GM10248 (cell line): ENCODE measurements around the gene RPP30.

Experiments
- CTCF ChIA-PET: fragments of 300-600 bp; sonication (Branson Sonifier 250); formaldehyde crosslinking; extraction: SDS; loops from one replicate; lab custom pipeline; 2021; ENCODE audit warnings: antibody characterized with exemption; lab: Yijun Ruan, JAX
- POLR2A ChIA-PET: fragments of 350-650 bp; sonication (Branson Sonifier 250); formaldehyde crosslinking; extraction: SDS; loops from one replicate; lab custom pipeline; 2020; ENCODE audit warnings: antibody characterized with exemption; lab: Yijun Ruan, JAX
- DNase-seq: peaks from one replicate; pipeline ENCODE4 v3.0.0; 2012; ENCODE audit errors: extremely low spot score
- TF ChIP-seq, protein P1 (sequence below): IDR thresholded peaks from 2 replicates; pipeline ENCODE4 v1.5.1; 2012; ENCODE audit warnings: mild to moderate bottlenecking, low read depth; ENCODE audit errors: extremely low read depth, missing control alignments, control extremely low read depth

Gene RPP30

DNA sequence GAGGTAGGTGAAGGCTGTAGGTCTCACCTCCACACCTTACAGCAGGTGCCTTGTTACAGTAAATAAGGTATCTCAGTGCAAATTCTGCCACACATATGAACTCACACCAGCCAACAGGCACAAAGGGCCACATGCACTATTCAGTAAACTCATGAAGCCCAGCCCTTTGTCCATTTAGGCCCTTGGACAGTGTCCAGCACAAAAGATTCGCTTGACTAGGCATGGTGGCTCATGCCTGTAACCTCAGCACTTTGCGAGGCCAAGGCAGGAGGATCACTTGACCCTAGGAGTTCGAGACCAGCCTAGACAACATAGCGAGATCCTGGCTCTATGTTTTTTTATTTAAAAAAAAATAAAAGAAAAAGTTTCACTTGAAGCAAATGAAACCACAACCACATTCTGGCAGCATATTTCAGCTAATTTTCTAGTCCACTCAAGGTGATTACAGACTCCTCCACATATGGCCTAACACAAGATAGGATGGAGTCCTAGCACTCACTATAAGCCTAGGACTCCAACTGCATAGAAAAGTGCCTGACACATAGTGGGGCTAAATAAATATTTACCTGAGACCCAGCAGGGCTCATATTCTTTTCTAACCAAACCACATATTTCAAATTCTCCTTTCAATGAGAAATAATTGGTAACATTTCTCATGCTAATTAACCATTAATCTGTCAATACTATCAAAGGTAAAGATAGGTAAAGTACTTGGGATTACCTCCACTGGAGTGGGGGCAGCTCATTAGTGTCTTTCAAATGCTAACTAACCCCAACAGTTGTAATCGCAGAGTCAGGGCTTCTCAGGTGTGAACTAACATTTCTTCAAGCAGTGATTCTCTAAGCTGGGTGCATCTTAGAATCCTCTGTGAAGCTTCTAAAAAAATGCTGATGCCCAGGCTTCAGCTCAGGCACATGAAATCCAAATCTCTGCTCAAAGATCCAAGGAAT is 53.6 kb downstream of the RPP30 start:
- TF ChIP-seq, protein P1, sequence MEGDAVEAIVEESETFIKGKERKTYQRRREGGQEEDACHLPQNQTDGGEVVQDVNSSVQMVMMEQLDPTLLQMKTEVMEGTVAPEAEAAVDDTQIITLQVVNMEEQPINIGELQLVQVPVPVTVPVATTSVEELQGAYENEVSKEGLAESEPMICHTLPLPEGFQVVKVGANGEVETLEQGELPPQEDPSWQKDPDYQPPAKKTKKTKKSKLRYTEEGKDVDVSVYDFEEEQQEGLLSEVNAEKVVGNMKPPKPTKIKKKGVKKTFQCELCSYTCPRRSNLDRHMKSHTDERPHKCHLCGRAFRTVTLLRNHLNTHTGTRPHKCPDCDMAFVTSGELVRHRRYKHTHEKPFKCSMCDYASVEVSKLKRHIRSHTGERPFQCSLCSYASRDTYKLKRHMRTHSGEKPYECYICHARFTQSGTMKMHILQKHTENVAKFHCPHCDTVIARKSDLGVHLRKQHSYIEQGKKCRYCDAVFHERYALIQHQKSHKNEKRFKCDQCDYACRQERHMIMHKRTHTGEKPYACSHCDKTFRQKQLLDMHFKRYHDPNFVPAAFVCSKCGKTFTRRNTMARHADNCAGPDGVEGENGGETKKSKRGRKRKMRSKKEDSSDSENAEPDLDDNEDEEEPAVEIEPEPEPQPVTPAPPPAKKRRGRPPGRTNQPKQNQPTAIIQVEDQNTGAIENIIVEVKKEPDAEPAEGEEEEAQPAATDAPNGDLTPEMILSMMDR: no peak
- CTCF ChIA-PET: interaction anchor here (0.8 to 2.4 kb wide), 5 partner anchors 8 to 326 kb away, joined by 3 to 18 read pairs (median 3); no protein-coding TSS in a partner anchor
- no peak for DNase-seq
- POLR2A ChIA-PET: no interaction called here

DNA sequence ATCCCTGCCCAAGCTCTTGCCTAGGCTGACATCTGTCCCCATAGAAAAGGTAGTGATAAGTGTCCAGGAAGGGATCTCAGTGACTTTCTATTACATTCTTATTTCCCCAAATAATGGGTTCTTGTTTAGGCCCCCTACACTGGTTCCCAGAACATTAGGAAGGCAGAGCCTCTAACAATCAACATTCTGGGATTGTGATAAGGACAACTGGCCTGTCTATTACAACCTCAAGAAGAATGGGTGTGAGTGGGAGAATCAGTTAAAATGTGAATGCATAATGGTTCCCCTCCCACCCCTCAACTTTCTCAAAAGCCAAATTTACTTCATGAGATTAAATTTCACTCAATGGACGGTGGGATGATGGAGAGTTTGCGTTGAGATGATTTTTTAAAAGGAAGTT is 55.5 kb downstream of the RPP30 start:
- no peak for DNase-seq
- ChIA-PET POLR2A (no interaction called here), CTCF (interaction anchor here (1.5 to 2.4 kb wide), 2 partner anchors 16 to 324 kb away, joined by 3 to 18 read pairs; no protein-coding TSS in a partner anchor)
- TF ChIP-seq, protein P1: no peak

DNA sequence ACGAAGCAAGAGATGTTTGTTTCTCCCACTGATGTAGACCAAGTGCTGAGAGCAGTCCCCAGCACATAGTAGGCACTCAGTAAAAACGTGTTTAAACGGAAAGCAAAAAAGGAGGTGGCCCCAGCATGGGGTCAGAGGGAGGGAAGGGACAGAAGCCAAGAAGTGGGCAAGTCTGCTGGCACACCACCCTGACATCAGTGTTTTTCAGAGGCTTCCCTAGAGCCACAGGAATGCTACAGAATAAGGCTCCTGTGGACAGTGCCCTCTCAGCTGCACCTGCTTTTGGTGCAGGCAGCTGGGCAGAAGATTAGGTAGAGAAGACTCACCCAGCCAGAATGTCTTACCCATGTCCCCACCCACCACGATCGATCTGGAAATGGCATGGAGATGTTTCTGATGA is 57.4 kb downstream of the RPP30 start:
- TF ChIP-seq, protein P1: no peak
- ChIA-PET CTCF (interaction anchor here (1.2 to 1.8 kb wide), 4 partner anchors 8 to 18 kb away, joined by 3 to 5 read pairs (median 4); partner anchors contain the start of gene ANKRD1), POLR2A (no interaction called here)
- no peak for DNase-seq

DNA sequence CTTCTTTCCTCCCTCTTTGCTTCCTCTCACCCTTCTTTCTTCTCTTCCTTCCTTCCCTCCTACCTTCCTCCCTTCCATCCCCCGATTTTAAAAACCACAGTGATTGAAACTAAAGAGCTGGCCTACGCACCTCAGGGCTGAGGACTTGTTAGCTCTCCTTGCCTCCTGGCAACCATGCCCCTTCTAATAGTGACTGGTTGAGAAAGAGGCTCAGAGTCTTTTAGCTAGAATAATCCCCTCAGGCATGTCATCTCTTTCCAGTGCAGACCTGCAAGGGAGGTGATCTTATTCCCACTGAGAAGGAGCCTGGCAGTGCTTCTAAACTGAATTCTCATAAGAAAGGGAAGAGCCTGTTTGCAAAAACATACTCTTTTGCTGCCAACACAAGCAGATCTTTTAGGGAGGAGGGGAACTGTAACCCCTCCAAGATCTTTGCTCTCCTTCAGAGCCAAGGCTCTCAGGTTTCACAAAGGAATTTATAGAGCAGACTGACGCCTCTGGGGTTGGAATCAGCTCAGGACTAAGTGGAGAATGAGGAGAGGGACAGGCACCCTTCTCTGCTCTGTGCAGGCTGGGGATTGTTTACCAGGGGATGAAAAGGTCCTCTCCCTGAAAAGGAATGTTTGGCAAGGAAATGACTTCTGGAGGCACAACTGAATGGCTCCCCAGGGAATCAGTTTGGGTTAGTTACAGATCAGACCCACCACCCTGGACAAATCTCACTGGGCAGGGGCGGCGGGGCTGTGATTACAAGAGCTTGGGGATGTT is 58.5 kb downstream of the RPP30 start:
- ChIA-PET POLR2A (no interaction called here), CTCF (interaction anchor here (1.2 to 1.8 kb wide), 3 partner anchors 9 to 320 kb away, joined by 4 to 5 read pairs (median 4); partner anchors contain the start of gene ANKRD1)
- DNase-seq: no peak
- TF ChIP-seq, protein P1: no peak

DNA sequence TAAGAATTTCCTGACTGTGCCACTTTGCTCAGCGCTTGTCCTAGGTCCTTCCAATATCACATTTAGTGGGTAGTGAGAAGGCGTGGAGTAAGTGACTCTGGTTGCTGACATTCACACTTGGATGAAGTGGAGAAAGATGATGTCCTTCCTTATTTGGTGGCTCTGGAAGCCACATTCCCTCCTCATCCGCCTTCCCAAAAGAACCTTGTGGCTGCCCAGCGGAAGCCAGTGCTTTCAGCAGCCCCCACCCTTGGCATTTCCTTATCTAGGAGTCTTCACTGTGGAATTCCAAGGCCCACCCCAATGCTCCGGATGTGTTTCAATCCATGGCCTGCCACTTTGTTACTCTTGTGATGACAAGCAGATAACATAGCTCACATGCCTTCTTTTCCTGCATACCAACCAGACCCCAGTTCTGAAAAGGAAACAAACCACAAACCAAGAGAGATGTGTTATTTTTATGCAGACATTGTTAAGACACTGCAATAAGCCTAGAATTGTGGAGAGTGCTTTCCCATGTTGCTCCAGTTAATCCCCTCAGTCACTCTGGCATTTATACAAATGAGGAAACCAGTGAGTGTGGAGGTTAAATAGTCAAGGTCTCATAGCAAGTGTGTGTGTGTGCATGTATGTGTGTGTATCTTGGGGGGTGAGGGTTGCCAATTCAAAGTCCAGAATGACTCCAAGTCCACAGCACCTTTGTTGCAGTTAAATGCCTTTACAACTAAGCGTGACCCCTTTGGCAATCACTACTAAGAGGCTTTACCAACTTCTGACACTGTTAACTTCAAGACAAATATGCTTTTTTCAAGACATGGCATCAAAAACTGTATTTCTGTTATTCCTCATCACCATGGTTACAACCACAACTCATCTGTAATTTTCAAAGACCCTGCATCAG is 59.4 kb downstream of the RPP30 start:
- ChIA-PET POLR2A (no interaction called here), CTCF (interaction anchor here (1.2 to 1.8 kb wide), 3 partner anchors 10 to 319 kb away, joined by 4 to 5 read pairs (median 4); partner anchors contain the start of gene ANKRD1)
- no peak for DNase-seq

More for the DNA sequence above, 59.4 kb downstream of the RPP30 start:
- TF ChIP-seq, protein P1: no peak
